Hematopoietic multipotent progenitor cell treated with erythropoietin and hydrocortisone succinate and interleukin-3 and kit ligand, for 6 days (in vitro differentiated cells): ENCODE results near the gene DAP.

Source experiments
- DNase-seq: peaks from one replicate; pipeline ENCODE4 v3.0.0-alpha.2; 2015

Gene DAP

DNA sequence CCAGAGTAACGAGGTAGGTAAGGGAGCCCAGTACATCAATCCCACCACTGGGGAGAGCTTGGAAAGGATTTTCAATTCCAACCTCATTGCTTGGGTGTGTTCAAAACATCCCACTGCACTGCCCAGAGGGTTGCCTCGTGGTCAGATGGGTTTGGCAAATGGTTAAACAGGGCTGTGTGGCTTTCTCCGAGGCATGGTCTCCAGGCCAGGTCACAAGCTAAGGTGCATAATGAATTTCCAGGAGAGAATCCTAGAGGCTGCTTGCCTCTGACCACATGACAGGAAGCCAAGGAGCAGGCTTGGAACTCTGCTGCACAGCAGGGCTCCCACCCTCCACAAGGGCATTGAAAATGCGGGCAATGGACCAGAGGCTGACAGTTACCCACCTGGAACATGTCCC is 51.6 kb downstream of the DAP start:
- DNase-seq: no peak

DNA sequence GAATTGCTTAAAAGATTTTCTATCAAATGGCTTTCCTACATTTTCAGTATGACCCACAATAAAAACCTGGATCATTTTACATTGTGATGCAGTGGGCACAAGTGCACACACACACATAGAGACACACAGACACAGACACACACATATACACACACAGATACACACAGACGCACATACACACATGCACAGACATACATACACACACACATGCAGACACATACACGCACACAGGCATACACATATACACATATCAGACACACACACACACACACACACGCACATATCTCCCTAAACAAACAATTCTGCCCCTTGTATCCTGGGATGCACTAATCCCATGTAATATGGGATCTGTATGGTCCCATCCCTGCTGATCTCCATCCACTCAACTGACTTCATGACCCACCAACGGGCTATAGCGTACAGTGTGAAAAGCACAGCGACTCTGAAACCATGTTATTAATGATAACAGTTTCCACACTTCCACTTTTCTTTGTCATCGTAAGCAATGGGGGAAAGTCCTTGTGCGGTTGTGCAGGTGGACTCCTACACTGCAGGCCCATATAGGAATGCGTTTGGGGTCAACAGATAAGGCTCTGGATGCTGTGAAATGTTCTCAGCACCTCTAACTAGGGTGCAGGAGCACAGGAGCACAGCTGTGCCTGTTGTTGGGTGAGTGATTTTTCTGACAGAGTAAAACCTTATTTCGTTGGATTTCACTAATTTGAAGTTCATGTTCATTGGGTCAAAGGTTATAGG is 52.7 kb downstream of the DAP start:
- DNase-seq: no peak

DNA sequence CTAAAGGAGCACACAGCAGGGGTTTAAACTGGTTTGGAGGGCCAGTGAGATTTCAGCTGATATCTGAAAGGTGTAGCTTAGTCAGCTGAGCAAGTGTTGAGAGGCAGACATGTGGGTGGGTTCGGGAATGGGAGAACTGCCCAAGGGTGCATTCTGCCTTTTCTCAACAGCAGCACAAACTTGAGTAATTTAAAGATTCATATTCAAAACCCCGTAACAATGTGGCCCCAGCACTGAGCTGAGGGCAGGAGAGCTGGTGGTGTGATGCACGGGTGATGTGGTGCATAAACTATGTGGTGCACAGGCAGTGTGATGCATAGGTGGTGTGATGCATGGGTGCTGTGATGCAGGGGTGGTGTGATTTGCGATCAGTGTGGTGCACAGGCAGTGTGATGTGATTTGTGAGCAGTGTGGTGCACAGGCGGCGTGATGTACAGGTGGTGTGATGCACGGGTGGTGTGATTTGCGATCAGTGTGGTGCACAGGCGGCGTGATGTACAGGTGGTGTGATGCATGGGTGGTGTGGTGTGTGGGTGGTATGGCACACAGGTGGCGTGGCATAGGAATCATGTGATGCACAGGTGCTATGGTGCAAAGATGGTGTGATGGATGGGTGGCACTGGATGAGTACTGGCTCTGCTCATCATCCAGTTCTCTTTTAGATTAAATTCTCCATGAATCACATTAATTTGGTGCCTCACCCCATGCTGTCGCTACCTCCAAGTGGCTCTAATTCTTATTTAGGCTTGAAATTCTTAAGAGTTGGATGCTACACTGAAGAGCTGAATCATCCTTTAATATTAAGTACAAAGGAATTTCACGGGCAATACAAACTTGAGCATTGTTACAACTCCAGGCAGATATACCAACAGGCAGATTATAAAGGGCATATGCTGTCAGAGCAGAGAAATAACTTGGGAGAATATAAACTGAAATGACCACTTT is 53.6 kb downstream of the DAP start:
- no peak for DNase-seq

GRCh38 chr5:10706326-10706725 is 54.7 kb downstream of the DAP start:
- no peak for DNase-seq

GRCh38 chr5:10705747-10706146 is 55.3 kb downstream of the DAP start:
- DNase-seq: no peak

DNA sequence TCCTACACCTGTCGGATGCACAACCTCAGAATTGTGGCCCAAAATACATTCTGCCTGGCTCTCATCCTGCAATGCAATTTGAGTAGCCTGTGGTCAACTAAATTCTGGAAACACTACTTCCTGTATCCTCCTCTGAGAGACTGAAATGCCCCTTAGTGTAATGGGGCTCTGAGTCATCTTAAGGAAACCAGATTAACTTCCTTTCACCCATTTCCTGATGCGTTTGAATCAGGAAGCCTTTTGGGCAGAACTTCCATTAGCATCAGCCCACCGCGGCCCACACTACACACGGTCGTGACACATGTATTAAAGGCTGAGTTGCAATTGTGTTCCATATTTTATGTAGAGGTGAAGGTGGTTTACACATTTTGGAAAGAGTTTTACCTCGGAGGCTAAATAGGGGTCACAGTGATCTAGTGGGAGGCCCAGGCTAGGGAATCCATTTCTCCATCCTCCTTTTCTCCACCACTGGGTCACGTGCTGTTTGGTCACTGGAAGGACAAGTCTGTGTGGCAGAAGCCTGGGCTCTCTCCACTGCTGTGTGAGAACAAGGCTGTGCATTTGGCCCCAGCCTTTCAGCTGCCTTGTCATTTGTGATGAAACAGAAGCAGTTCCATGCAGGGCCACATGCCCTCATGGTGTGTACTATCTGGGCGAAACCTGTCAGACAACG is 55.9 kb downstream of the DAP start:
- peak; percentile 27 for DNase-seq

- DNase-seq: no peak
Measured at GRCh38 chr5:10703676-10704075, 57.4 kb downstream of the DAP start.

- DNase-seq: peak; percentile 61
Measured at GRCh38 chr5:10702911-10703491, 58.0 kb downstream of the DAP start.

- peak; percentile 32 for DNase-seq
Measured at GRCh38 chr5:10702040-10702629, 58.9 kb downstream of the DAP start.

DNA sequence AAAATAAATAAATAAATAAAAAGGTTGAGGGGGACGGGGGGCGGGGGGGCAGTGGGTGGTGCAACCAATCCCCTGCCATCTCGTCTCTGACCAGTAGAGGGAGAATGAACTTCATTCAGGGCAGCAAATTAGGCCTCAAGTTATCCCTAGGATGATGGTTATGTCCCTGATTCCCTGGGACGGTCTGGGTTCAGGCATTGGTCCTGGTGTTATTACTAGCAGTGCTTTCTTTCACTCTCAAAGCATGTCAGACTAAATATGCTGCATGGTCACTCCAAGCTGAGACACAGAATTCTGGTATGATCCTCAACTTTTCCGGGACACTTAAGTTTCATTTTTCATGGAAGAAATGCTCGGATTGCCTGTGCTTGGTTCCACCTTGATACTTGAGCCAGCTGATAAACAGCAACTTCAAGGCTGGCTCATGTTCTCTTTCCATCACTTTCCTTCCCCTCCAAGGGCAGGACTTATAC is 59.4 kb downstream of the DAP start:
- DNase-seq: peak; percentile 71

DNA sequence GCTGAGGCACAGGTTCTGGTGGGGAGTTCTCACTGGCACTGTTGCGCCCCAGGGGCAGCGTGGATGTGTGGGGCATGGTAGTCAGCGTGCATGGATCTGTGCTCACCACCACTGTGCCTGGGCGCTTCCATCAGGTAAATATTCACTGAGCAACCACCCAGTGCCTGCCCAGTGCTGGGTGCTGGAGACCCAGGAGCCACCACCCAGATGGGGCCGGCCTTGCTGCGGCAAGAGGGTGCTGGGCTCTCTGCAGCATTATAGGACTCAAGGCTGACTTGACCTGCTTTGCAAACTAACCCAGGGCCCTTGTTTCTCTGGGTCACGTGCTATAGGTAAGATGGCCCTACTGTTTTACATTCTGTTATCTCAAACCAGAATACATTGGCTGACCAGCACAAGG is 60.5 kb downstream of the DAP start:
- DNase-seq: no peak

DNA sequence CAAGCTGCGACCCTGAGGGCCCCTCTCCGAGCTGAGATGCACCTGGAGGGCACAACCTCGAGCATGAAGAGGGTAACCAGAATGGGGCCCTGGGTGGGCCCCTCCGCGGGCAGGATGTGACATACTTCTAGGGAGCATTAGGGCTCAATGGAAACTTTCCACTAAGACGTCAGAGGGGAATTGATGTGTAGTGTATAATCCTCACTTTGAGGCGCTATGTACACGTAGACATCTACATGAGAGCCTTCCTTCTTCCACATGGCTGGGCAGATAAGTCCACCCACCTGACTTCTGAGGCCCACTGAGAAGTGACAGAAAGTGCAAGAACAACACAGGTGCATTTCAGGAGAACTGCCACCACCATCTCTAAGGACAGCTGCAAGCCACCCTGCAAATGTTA is 61.0 kb downstream of the DAP start:
- no peak for DNase-seq

- no peak for DNase-seq
Measured at GRCh38 chr5:10699281-10699874, 61.7 kb downstream of the DAP start.

- DNase-seq: no peak
Measured at GRCh38 chr5:10695759-10696543, 65.1 kb downstream of the DAP start.

DNA sequence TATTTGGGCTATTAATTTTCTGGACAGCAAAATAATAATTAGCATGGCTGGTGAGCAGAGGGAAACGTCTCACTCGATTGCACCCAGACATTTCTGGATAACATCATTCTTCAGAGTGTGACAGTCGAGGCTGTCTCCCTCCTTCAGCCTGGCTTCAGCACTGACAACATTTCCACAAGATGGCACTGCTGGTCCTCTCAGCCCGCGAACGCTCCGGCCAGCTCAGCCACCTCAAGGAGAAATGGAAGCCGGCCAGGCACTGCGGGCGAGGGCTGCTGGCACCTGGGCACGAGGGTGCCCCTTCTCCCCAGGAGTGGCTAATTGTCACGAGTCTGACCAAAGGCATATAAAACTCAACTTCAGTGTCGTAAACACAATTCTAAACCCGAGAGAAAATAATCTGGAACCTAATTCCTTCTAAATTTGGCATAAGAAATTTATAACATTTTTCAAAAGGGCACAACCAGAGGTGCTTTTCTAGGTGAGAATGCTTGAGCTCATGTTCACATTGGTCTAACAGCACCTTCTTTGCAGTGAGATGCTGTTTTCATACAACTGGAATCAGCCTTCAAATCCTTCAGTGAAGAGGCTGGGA is 65.9 kb downstream of the DAP start:
- DNase-seq: peak; percentile 80

- no peak for DNase-seq
Measured at GRCh38 chr5:10691826-10692785, 68.9 kb downstream of the DAP start.

- DNase-seq: no peak
Measured at GRCh38 chr5:10690460-10691440, 70.3 kb downstream of the DAP start.

DNA sequence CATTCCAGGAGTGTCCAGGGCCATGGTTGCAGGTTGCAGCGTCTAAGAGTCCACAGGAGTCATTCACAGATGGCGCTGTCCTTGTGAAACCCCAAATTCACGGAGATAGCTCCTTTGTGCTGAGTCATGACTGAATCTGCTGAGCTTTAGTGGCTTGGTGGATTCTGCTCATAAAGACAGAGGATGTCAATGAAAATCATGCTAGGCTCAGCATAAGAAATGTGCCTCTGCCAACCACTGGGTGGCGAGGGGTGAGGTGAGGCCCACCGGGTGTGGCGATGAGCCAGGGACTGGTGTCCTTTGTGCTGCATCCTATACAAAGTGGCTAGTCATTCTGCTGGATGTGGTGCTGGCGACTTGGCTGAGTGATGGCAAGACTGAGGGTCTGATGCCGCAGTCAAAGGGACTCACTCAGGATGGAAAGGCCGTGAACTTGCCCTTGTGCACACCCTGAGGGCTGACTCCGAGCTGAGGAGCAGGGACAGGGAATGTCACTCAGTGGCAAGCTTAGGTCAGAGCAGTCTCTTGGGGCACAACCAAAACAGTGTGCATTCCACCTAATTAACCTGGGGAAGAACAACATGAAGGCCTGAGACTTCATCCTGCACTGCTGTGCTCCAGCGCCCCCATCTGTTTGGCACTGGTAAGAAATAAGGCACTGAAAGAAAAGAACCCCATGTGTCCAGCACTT is 71.5 kb downstream of the DAP start:
- peak; percentile 76 for DNase-seq
